Ramos (cell line): ENCODE measurements around the gene ZNF526.

Source experiments
- in situ Hi-C: fragments of 300-500 bp; cut with MboI; formaldehyde crosslinking; loops from one replicate; pipeline ENCODE4 v1.14.3; 2022; ENCODE audit warnings: low sequenced_read_pairs; ENCODE audit not compliant: unreplicated experiment

The ZNF526 gene, protein sequence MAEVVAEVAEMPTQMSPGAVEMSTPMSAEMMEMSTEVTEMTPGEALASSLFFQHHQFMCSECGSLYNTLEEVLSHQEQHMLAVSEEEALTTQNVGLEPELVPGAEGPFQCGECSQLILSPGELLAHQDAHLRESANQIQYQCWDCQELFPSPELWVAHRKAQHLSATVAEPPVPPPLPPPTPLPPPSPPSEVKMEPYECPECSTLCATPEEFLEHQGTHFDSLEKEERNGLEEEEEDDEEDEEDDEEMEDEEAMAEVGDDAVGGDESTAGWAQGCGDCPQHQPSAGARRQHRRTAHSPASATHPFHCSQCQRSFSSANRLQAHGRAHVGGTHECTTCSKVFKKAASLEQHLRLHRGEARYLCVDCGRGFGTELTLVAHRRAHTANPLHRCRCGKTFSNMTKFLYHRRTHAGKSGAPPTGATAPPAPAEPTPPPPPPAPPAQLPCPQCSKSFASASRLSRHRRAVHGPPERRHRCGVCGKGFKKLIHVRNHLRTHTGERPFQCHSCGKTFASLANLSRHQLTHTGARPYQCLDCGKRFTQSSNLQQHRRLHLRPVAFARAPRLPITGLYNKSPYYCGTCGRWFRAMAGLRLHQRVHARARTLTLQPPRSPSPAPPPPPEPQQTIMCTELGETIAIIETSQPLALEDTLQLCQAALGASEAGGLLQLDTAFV

DNA sequence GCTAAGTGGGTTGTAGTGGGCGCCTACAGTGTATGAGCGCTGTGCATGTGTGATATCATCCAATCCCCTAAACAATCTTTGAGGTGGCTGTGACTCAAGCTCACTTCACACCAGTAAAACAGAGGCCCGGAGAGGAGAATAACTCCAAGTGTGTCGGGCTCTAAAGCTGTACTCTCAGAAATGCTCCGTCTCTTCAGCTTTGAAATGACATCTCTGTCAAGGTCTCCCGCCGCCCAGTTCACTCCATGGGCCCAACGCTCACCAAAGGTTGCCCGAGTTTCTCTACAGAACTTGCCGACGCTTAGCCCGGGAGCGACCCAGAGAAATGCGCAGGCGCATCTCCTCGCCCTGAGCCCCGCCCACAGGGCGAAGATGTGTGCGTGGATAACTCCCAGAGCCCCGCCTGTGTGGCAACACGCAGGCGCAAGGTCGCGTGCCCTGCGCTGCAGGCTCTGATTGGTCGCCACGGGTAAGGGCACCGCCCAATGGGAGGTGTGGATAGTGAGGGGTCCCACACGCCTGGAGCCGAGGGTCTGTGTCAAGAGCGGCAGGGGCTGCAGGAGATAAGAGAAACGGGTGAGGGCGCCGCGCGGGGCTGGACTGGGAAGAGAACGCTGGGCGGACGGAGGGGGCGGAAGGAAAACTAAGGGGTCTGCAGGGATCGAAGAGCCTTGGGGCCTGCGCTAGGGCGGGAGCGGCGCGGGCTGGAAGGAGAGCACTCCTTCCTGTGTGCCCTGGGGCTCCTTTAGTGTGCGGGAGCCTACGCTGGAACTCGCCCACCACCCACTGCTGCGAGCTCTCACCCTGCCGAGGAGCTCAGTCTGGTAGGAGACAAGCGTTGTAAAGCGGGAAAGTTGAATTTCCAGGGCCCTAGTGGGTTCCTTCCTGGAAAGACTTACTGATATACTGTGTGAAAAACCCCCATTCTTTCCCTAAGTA, at the start of gene ZNF526:
Gene ZNF526, plus strand, starts transcription at position 501 of the 939 bp plus-strand sequence. CDS start 4,092 bp downstream, outside the sequence.
- in situ Hi-C loops: no loop called here

DNA sequence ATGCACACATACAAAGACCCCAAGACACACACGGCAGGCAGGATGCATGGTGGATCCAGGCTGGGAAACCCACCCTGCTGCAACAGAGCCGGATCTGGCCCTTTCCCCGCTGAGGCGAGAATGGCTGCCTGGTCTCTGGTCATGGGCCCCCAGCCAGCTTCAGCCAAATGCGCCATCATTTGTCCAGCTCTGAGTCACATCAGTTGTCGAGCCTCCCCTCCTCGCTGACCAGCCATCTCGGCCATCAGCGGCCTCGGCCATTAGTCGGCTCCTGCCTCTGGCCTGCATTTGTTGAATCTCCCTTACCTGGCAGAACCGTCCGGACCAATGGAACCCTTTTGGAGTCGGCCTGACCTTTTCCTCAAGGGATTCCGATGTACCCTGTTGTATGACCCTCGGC, 49.4 kb upstream of the ZNF526 start:
- in situ Hi-C loops: no loop called here

DNA sequence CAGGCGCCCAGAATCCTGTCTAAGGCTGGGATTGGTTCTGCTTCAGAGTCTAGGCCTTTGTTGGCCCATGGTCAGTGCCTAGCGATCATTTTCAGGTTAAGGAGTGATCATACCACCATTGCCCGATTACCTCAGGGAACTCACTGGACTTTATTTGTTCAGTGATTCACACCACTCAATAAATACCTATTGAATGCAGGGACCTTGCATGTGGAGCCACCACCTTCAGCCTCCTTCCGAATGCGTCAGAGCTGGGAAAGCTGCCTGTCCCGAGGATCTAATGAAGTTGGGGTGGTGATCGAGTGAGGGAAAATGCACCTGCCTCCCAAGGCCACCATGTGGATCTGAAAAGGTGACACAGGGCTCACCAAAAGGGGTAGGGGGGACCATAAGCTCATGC, 47.9 kb upstream of the ZNF526 start:
- in situ Hi-C loops: no loop called here

DNA sequence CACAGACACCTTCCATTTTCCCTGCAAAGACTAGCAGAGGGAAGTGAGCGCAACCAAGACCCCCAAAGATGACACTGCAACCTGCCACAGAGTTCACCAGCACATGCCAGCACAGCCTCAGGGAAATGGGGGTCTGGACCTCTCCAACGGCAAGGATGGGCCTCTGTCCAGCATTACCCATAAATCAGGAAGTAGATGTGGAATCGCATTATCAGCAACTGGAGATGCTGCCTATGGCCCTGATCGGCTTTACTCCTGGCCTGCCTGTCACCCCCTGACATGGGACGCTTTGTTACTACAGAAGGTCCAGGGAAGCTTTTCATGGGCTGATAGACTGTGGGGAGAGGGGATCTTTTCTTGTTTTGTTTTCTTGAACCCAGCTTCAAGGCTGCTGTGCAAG, 46.4 kb upstream of the ZNF526 start:
- in situ Hi-C loops: no loop called here

DNA sequence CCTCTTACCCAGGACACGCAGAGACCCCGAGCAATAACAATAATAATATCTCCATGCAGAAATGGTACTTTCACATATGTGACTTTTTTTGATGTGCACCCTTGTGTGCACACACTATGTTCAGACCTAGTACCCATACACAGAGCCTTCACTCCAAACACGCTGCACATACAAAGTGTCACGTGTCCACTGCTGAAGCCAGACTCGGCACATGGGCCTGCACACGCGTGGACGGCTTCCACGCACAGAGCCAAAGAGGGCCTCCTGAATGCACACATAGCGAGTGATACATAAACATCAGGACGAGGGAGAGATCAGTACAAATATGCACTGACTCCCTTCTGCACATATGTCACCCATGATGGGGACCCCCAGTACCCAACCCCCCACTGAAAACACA, 45.9 kb upstream of the ZNF526 start:
- in situ Hi-C loops: no loop called here

DNA sequence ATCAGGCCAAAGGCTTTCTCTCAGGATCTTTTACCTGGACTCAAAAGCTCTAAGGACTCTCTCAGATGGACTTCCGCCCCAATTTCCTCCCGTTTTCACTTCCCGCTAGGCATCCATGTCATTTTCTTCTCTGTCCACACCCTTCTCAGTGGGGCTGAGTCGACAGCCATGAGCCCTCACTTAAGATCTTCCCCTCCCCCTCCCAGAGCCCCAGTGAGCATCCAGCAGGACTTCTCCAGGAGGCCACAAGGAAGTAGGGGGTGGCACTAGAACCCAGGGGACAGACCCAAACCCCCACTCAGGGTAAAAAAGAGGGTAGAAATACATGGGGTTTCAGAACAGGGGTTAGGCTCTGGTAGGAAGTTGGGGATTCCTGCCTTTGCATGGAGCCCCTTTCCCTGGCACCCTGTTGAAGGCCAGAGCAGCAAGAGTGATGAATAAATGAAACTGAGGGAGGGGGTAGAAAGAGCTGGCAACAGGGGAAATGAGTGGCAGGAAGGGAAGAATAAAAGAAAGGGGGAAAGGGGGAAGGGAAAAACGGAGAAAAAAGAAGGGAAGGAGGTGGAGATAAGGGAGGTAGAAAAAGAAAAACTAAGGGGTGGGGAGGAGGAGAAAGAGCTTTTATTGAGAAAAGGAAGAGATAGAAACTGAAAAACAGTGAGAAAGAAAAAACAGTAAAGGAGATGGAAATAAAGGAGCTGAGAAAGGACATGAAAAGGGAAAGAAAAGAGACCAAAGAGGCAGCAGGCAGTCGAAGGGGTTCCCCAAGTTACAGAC, 45.0 kb upstream of the ZNF526 start:
- in situ Hi-C loops: no loop called here

DNA sequence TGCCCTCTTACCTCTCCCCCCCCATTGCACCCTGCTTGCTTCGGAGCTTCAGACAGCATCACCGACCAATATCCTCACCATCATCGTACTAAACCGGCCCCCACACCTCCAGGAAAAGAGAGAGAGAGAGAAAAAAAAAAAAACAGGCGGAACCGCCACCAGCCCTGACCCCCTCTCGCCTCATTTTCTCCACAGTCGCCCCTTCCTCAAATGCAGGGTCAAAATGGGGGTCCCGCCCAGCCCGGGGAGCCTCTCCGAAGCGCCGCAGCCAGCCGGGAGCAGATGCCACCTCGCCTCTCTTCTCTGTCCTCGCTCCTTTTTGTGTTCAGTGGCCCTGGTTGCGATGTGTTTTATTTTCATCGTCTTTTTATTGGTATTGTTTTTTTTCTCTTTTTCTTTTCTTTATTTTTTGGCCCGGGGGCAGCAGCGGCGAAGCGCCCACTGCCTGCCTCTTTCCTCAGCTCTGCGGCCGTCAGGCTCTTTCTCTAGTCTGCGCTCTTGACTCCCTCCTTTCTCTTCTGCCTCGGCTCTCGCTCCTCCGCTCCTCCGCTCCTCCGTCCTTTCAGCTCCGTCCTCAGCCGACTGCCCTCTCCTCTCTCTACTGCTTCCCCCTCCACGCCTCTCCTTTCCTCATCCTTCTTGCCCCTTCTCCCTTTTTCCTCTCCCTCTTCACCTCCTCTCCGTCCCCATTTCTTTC, 44.0 kb upstream of the ZNF526 start:
- in situ Hi-C loops: no loop called here

DNA sequence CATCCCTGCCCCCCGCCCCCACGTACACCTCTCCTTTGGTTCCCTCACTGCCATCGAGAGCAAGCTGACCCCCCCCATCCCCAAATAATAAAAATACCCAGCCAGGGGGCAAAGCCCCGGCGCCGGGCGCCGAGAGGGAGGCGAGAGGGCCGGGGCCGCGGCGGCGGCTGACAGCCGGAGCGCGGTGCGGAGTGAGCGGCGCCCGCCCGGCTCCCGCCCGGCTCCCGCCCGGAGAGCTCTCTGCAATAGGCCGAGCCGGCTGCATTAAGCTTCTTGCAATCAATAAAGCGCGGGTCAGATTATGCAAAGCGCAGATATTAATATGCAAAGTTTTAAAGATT, 43.5 kb upstream of the ZNF526 start:
- in situ Hi-C loops: no loop called here

DNA sequence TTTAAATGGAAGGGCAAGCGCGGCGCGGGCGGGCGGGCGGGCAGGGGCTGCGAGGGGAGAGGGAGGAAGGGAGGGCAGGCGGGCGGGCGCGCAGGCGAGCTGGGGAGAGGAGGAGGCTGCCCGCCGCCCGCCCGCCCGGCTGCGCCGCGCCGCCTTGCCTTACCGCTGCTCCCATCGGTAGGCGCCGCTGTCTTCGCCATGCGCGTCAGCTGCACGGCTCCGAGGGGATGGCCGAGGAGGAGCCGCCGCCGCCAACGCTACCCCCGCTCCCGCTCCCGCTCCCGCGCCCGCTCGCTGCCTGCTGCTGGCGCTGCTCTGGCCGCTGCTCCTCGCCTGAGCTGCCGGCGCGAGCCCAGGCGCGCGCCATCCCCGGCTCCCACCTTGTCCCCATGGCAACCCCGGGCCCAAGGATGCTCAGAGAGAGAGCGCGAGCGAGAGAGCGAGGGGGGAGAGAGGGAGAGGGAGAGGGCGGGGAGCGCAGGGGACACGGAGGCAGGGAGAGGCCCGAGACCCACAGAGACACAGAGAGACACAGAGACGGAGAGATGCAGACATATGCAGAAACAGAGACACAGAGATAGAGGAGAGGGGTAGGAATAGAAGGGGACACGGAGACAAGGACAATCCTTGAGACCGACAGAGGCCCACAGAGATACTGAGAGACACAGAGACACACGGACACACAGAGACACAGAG, 43.0 kb upstream of the ZNF526 start:
- in situ Hi-C loops: no loop called here

DNA sequence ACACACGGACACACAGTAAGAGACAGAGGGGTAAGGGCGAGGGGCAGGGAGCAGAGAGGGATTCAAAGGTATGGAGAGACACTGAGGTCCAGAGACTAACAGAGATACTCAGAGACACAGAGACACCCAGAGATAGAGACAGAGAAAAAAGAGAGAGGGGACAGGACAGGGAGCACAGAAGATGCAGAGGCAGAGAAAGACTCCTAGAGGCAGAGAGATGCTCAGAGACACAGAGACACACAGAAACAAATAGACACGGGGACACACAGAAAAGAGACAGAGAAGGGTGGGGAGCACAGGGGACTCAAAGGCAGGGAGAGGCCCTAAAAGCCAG, 42.5 kb upstream of the ZNF526 start:
- in situ Hi-C loops: no loop called here

DNA sequence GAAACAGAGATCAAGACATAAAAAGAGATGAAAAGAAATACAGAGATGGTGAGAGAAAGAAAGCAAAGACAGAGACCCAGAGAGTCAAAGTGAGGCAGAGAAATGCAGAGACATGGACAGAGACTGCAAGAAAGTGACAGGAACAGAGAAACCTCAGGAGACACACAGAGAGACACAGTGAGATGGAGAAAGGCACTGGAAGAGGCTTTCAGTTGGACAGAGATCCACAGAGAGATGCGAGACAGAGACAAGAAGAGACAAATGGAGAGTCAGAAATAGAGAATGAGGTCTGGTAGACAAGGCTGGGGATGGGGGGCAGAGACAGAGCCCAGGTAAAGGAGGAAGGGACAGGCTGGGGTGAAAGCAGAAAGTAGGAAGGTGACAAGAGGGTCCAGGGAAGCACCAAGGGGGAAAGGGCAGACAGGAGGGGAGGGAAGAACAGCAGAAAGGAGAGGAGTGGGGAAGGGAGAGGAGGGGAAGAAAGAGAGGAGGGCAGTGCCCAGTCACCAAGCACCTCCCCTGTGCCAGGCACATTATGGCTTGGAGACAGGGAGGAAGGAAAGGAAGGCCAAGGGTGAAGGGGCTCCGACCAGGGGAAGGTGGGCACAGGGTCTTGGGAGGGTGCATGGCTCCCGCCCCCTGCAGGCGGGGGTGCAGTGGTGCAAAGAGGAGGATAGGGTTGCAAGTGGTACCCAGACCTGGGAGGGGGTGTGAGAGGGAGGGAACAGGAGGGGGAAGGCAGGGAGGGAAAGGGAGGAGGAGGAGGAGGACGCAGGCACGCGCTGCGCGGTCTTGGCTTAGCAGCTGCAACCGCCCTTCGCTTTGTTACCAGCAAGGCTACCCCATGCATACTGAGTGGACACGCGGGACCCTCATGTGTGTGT, 41.1 kb upstream of the ZNF526 start:
- in situ Hi-C loops: no loop called here

DNA sequence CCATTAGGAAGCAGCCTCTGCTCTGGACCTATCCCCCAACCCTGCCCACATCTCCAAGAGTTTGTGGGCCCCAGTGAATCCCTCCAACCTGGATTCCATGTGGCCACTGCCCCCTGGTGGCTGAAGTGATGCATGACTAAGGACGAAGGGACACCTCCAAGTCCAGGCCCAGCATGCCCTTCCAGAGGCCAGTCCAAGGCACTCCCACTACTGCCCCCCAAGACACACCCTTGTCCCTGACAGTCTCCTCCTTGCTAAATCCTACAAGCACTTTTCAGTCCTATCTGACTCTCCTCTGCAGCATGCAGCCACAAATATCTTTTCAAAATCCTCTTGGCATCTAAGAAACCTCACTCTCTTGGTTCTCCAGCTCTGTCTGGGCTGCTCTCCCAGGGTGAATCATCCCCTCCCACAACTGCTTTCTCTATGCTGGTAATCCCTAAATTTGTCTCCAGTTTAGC, 35.7 kb upstream of the ZNF526 start:
- in situ Hi-C loops: no loop called here

DNA sequence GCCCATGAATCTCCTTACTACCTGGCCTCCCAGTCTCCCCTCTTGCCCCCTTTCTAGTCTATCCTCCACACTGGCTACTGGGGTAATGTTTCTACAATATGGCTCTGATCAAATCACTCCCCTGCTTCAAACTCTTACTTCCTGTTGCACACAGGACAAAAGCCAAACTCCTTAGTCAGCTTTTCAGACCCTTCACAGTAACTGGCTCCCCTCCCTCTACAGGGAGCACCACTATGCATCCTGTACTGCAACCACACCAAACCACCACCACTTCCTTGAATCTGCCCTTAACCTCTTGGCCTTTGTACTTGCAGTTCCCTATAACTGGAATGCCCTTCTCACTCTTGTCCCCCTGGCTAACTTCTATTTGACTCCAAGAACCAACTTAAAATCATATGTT, 34.8 kb upstream of the ZNF526 start:
- in situ Hi-C loops: loop anchor here (5.0 kb wide), 1 partner anchor 73 kb away; no protein-coding TSS in a partner anchor

DNA sequence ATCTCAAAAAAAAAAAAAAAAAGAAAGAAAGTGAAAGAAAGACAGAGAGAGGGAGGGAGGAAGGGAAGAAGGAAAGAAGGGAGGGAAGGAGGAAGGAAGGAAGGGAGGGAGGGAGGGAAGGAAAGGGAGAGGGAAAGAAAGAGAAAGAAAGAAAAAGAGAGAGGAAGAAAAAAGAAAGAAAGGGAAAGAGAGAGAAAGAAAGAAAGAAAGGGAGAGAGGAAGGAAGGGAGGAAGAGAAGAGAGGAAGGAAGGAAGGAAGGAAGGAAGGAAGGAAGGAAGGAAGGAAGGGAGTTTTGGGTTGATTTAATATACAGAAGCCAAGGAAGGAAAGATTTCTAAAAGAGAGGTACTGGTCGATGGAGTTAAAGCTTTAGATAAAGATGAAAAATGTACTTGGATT, 31.4 kb upstream of the ZNF526 start:
- in situ Hi-C loops: loop anchor here (5.0 kb wide), 1 partner anchor 76 kb away; no protein-coding TSS in a partner anchor

DNA sequence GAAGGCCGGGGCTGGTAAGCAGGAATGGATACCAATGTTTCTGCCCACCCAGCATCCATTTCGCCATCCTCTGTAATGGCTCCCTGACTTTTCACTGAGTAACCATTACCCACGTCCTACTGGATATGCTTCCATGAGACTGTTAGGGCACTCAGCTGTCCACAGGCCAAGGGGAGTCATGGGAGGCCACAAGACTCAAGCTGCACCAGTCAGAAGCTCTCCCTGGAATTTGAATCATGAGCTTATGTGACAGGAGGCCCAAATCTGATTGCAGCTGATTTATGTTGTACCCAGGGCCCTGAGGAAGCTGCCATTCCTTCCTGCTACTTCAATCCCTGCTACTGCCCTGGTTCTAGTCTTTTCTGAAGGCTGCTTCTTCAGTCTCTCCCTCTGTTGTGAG, 31.0 kb upstream of the ZNF526 start:
- in situ Hi-C loops: loop anchor here (5.0 kb wide), 1 partner anchor 77 kb away; no protein-coding TSS in a partner anchor

DNA sequence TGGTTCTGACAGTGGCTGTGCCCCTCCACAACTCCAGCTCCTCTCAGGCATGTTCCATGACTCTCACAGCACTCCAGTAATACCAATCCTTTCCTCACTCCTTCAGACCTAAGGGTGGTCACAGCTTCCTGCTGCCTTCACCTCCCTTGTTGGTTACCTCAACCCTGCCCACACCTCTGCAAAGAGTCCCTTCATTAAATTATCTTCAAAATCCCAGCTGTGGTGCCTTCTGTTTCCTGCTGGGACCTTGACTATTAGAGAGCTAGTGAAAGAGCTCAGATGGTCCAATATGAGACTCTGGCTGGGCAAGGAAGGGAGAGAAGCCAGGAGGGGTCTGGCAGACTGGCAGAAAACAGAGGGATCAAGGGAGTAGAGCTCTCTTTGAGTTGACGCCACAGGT, 28.8 kb upstream of the ZNF526 start:
- in situ Hi-C loops: no loop called here

DNA sequence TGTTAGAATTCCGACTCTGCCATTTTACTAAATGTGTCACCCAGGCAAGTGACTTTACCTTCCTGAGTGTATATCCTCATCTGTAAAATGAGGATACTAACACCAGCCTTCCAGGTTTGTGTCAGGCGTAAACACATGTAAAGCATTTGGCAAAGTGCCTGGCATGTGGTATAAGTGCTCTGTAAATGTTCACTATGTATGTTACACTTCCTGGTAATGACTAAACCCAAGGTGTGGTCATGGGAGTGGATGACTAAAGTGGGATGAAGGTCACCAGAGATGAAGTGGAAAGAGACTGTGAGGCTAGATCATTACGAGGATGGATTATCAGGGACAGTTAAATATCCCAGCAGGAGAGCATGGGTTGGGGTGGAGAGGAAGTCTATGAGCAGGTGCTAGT, 28.3 kb upstream of the ZNF526 start:
- in situ Hi-C loops: no loop called here

DNA sequence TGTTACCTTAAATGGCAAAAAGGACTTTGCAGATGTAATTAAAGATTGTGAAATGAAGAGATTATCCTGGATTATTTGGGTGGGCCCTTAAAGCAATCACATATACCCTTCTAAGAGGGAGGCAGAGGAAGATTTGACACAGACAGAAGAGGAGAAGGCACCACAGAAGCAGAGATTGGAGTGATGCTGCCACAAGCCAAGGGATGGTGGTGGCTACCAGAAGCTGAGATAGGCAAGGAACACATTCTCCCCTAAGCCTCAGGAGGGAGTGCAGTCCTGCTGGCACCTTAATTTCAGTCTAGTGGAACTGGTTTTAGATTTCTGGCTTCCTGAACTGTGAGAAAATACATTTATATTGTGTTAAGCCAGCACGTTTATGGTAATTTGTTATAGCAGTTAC, 26.8 kb upstream of the ZNF526 start:
- in situ Hi-C loops: no loop called here
